NOMO-1 treated with DMSO at 0.1 percent for 48 hours (cell line): Measurements from ENCODE around the gene CUX1.
"Not testable (repeated sequence)": the region's sequence is repeated elsewhere in the genome, so short reads cannot be mapped to it uniquely, and the experiment has no call there.

Source experiments
- DNase-seq: peaks from one replicate; lab custom pipeline; 2025; ENCODE audit not compliant: unreplicated experiment; lab: John Stamatoyannopoulos, UW

Gene CUX1

GRCh38 chr7:102036958-102037357 is 219.5 kb downstream of the CUX1 start:
- DNase-seq, result no peak

- no peak for DNase-seq
These were observed 222.3 kb downstream of the CUX1 start for GRCh38 chr7:102039706-102040105.

- DNase-seq, result no peak
These were observed 223.1 kb downstream of the CUX1 start for GRCh38 chr7:102040569-102040968.

DNA sequence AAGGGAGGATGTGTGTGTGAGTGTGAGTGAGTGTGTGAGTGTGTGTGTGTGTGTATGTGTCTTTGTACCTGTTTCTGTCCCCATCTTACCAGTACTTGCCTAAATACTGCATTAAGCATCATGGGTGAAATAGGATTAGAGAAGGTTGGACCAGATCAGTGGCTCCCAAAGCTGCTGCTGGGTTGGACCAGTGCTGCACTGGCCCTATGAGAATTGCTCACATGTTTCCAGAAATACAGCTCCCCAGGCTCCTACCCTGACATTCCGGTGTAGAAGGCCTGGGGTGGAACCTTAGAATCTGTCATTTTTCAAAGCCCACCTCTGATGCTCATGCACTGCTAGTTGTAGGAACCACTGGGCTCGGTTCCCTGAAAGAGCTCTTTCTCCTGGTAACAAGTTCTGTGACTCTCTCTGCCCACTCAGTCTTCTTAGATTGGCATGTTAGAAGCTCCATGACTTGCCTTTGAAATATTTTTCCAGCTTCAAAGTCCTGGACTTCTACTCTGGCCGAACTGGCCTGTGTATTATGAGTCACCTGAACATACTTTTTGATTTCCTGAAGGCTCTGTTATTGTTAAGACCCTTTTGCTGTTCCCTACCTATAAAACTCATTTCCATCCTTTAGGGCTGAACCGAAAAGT is 224.7 kb downstream of the CUX1 start:
- no peak for DNase-seq

- DNase-seq, result not testable (repeated sequence)
These were observed 225.4 kb downstream of the CUX1 start for GRCh38 chr7:102042796-102043195.

- DNase-seq, result no peak
These were observed 227.2 kb downstream of the CUX1 start for GRCh38 chr7:102044641-102044983.

DNA sequence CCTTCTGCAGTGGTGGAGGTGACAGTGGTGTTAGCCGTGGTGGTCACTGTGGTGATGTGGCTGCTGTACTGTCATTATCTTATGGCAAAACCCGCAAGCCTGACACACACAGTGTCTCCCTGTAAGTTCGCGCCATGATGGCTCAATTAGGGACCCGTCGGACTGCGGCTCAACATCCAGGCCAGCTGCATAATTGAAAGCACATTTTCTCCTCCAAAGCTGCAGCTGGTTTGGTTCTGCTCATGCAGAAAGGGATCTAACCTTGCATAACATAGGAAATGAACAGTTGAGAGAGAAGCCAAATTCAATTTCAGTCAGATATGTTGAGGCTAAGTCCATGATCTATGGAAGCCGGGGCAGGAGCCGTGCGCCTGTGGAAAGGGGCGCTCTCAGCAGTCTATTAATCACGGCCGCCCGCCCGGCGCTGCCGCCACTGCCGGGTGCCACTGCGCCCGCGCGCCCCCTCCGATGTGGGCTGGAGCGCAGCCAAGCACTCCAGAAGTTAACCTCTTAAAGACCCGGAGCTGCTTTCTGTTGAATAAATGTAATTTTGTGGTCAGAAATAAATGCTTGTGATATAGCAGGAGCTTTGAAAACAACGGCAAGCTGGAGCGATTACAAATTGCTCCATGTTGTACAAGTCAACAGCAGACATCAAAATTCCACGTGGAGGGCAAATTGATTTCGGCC is 227.7 kb downstream of the CUX1 start:
- peak; percentile 42 for DNase-seq

- no peak for DNase-seq
These were observed 228.4 kb downstream of the CUX1 start for GRCh38 chr7:102045681-102046372.

DNA sequence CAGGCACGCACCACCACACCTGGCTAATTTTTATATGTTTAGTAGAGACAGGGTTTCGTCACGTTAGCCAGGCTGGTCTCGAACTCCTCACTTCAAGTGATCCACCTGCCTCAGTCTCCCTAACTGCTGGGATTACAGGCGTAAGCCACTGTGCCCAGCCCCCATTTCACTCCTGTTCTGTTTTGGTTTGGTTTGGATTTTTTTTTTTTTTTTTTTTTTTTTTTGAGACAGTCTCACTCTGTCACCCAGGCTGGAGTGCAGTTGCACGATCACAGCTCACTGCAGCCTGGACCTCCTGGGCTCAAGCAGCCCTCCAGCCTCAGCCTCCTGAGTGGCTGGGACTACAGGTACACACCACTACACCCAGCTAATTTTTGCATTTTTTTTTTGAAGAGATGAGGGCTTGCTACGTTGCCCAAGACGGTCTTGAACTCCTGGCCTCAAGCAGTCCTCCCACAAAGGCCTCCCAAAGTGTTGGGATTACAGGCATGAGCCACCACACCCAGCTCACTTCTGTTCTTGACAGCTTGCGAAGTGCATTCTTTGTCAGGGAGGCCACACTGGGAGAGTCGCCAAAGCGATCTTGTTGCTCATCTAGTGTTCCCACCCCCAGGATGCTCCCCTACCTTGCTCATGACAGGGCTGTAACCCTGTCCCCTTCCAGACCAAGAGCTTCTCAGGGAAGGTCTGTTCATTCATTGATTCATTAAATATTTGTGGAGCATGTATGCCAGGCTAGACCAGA is 229.1 kb downstream of the CUX1 start:
- no peak for DNase-seq

DNA sequence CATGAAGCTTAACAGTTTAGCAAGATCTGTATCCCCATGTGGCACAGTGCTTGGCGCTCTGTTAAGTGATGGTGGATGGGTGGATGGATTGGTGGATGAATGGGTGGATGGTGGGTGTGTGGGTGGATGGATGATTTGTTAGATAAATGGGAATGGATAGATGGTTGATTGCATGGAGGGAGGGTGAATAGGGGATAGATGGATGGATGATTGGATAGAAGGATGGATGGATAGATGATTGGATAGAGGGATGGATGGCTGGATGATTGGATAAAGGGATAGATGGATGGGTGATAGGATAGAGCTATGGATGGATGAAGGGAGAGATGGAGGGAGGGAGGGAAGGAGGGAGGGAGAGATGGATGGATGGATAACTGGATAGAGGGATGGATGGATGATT is 229.7 kb downstream of the CUX1 start:
- DNase-seq, result no peak

GRCh38 chr7:102049765-102050164 is 232.3 kb downstream of the CUX1 start:
- DNase-seq, result no peak

GRCh38 chr7:102050864-102051460 is 233.5 kb downstream of the CUX1 start:
- DNase-seq, result no peak

GRCh38 chr7:102051736-102052135 is 234.3 kb downstream of the CUX1 start:
- DNase-seq, result not testable (repeated sequence)

DNA sequence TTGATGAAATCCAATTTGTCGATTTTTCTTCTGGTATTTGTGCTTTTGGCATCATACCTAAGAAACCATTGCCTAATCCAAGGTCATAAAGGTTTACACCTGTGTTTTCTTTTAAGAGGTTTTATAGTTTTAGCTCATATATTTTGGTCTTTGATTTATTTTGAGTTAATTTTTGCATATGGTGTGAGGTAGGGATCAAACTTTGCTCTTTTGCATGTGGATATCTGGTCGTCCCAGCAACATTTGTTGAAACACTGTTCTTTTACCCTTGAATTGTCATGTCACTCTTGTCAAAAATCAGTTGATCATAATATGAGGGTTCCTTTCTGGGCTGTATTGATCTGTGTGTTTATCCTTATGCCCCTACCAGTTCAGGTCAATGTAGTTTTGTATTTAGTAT is 236.7 kb downstream of the CUX1 start:
- DNase-seq, result no peak

- DNase-seq, result no peak
These were observed 238.0 kb downstream of the CUX1 start for GRCh38 chr7:102055181-102055976.

DNA sequence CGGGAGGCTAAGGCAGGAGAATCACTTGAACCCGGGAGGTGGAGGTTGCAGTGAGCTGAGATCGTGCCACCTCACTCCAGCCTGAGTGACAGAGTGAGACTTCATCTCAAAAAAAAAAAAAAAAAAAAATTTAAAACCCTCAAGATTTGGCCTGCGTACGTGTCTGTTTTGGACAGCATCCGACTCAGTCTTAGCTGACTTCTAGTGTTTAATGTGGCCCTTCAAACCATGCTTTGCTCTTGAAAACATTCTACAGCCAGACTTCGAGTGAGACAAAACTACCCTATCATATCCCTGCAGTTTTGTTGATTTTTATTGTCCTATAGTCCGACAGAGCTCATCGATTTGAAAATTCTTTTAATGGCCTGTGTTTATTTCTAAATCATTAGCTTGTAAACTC is 242.1 kb downstream of the CUX1 start:
- DNase-seq, result no peak

DNA sequence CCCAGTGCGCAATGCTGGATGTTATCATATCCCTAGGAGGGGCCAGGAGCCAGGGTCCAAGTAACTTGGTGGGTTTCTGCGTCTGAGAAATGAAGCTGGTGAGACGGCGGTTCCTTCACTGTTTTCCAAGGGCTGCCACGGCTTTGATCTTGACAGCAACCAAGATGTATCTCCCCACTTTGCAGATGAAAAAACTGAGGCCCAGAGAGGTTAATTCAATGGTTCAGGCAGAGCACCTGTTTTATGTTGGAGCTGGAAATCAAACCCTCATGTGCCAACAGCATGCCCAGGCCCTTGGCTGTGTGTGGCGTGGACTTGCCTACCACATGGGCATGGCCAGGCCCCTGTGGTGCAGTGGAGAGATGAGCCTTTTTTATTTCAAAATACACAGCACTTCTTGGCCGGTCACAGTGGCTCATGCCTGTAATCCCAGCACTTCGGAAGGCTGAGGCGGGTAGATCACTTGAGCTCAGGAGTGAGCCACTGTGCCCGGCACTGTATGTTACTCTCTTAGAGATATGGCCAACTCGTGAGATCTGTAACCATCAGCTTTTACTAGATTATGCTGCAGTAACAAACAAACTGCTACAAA is 244.0 kb downstream of the CUX1 start:
- no peak for DNase-seq

DNA sequence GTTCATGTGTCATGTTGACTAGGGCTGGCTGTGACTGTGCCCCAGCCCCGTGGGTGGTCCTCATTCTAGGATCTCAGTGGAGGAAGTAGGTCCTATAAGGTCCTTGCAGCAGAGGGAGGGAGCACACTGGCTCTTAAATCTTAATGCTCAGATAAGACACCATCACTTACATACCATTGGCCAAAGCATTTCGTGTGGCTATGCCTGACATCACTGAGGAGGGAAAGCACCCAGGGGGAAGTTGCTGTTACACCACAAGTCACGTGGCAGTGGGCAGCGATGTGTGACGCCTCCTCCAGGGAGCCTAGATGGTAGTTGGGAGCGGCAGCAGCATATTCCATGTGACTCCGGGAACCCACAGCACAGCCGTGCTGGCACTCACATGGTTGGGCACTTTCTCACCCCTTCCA is 244.6 kb downstream of the CUX1 start:
- DNase-seq, result peak; percentile 76

GRCh38 chr7:102063690-102064180 is 246.3 kb downstream of the CUX1 start:
- no peak for DNase-seq
